IMR-90 (cell line): Measurements from ENCODE around the gene TMOD2. TPM values are rescaled to one million over a fixed set of nuclear protein-coding genes. Genes with fewer than 3 reads are reported as not detected.

Source experiments
- ATAC-seq: fragments of 200-7000 bp; cut with Tn5 transposase; 2 replicates; pipeline ENCODE4 v1.9.1; 2020; ENCODE audit warnings: low read depth, mild to moderate bottlenecking, moderate library complexity
- BruUV-seq: library from RNA; stranded (reverse); fragments of 400-500 nt; replicated peaks from 2 replicates; lab custom pipeline; 2021; lab: Mats Ljungman, UMichigan
- CTCF ChIA-PET: fragments of 300-600 bp; formaldehyde crosslinking; extraction: SDS; loops from one replicate; lab custom pipeline; 2021; ENCODE audit warnings: antibody characterized with exemption; lab: Yijun Ruan, JAX
- POLR2A ChIA-PET: fragments of 300-600 bp; sonication (Branson Sonifier 250); formaldehyde crosslinking; loops from one replicate; lab custom pipeline; 2022; ENCODE audit warnings: antibody characterized with exemption; ENCODE audit not compliant: unreplicated experiment; lab: Charles Lee
- DNase-seq: peaks from one replicate; pipeline ENCODE4 v3.0.0; 2013
- H2AFZ ChIP-seq: replicated peaks from 2 replicates; pipeline ENCODE3; 2013; ENCODE audit warnings: low read length, mild to moderate bottlenecking; ENCODE audit not compliant: poor library complexity
- H2AK5ac ChIP-seq: 2 replicates; pipeline ENCODE4 v1.6.1; 2013; ENCODE audit warnings: low read depth, low read length, inconsistent platforms
- H2AK9ac ChIP-seq: replicated peaks from 2 replicates; pipeline ENCODE3; 2013; ENCODE audit warnings: mild to moderate bottlenecking, low read depth, low read length, moderate library complexity; ENCODE audit not compliant: poor library complexity
- H2BK120ac ChIP-seq: 2 replicates; pipeline ENCODE4 v1.6.1; 2013; ENCODE audit warnings: low read depth, low read length, inconsistent platforms
- H2BK15ac ChIP-seq: 3 replicates; pipeline ENCODE4 v1.6.1; 2013; ENCODE audit warnings: low read depth, low read length, inconsistent platforms
- H2BK20ac ChIP-seq: 2 replicates; pipeline ENCODE4 v1.6.1; 2013; ENCODE audit warnings: low read depth, mild to moderate bottlenecking, inconsistent platforms, low read length, moderate library complexity
- H2BK5ac ChIP-seq: 2 replicates; pipeline ENCODE4 v1.6.1; 2013; ENCODE audit warnings: mild to moderate bottlenecking, low read depth, low read length, inconsistent platforms; ENCODE audit not compliant: poor library complexity, severe bottlenecking
- H3K14ac ChIP-seq: replicated peaks from 2 replicates; pipeline ENCODE4 v1.6.1; 2013; ENCODE audit warnings: low read depth, low read length, inconsistent platforms
- H3K18ac ChIP-seq: 2 replicates; pipeline ENCODE4 v1.6.1; 2013; ENCODE audit warnings: low read depth, low read length, control low read depth
- H3K23ac ChIP-seq: 2 replicates; pipeline ENCODE4 v1.6.1; 2013; ENCODE audit warnings: low read depth, low read length, inconsistent platforms
- H3K27ac ChIP-seq: 2 replicates; pipeline ENCODE4 v1.5.1; 2013; ENCODE audit warnings: mild to moderate bottlenecking, control low read depth, low read length; ENCODE audit not compliant: insufficient read depth
- H3K27me3 ChIP-seq: 2 replicates; pipeline ENCODE4 v1.6.1; 2013; ENCODE audit warnings: low read length; ENCODE audit not compliant: control insufficient read depth, insufficient read depth
- H3K36me3 ChIP-seq: 2 replicates; pipeline ENCODE4 v1.6.1; 2013; ENCODE audit warnings: low read length, mixed read lengths; ENCODE audit not compliant: control insufficient read depth, insufficient read depth
- H3K4ac ChIP-seq: 2 replicates; pipeline ENCODE4 v1.6.1; 2013; ENCODE audit warnings: low read depth, low read length, inconsistent platforms
- H3K4me1 ChIP-seq: 2 replicates; pipeline ENCODE4 v1.6.1; 2013; ENCODE audit warnings: low read length, mixed read lengths; ENCODE audit not compliant: control insufficient read depth, insufficient read depth
- H3K4me2 ChIP-seq: 2 replicates; pipeline ENCODE4 v1.6.1; 2013; ENCODE audit warnings: low read depth, mild to moderate bottlenecking, control low read depth, low read length, moderate library complexity
- H3K4me3 ChIP-seq: 2 replicates; pipeline ENCODE4 v1.5.1; 2013; ENCODE audit warnings: low read depth, mild to moderate bottlenecking, control low read depth, low read length, moderate library complexity; ENCODE audit not compliant: insufficient read depth
- H3K56ac ChIP-seq: 2 replicates; pipeline ENCODE4 v1.6.1; 2013; ENCODE audit warnings: low read length, inconsistent platforms; ENCODE audit not compliant: insufficient read depth; ENCODE audit errors: extremely low read depth
- H3K79me1 ChIP-seq, 2 experiments: 2 replicates each; pipeline ENCODE4 v1.6.1; 2013; ENCODE audit warnings: low read length in 2 of 2, inconsistent platforms in 1 of 2, low read depth in 1 of 2
- H3K9ac ChIP-seq: 2 replicates; pipeline ENCODE4 v1.6.1; 2013; ENCODE audit warnings: low read depth, low read length, control low read depth
- H3K9me1 ChIP-seq: 2 replicates; pipeline ENCODE4 v1.6.1; 2013; ENCODE audit warnings: low read length, inconsistent platforms; ENCODE audit not compliant: insufficient read depth
- H3K9me3 ChIP-seq: 2 replicates; pipeline ENCODE4 v1.6.1; 2013; ENCODE audit warnings: low read length; ENCODE audit not compliant: control insufficient read depth, insufficient read depth
- H4K20me1 ChIP-seq: 2 replicates; pipeline ENCODE4 v1.6.1; 2013; ENCODE audit warnings: low read length, inconsistent platforms; ENCODE audit not compliant: insufficient read depth
- H4K5ac ChIP-seq: 2 replicates; pipeline ENCODE4 v1.6.1; 2013; ENCODE audit warnings: mild to moderate bottlenecking, low read depth, low read length, control low read depth
- H4K8ac ChIP-seq, 2 experiments: 2 replicates each; pipeline ENCODE4 v1.6.1; 2013; ENCODE audit warnings: low read depth in 2 of 2, low read length in 2 of 2, control low read depth in 1 of 2, inconsistent platforms in 1 of 2
- H4K91ac ChIP-seq: 2 replicates; pipeline ENCODE4 v1.6.1; 2013; ENCODE audit warnings: low read depth, low read length, inconsistent platforms; ENCODE audit not compliant: insufficient read depth
- FOS ChIP-seq: fragments of 150-350 bp; IDR thresholded peaks from 2 replicates; pipeline ENCODE4 v1.6.1; 2016; ENCODE audit warnings: low read depth, low read length
- MXI1 ChIP-seq: IDR thresholded peaks from 2 replicates; pipeline ENCODE4 v1.6.1; 2012; ENCODE audit warnings: low read depth, mild to moderate bottlenecking, low read length, moderate library complexity, borderline replicate concordance
- RFX5 ChIP-seq: IDR thresholded peaks from 2 replicates; pipeline ENCODE4 v1.8.0; 2012; ENCODE audit warnings: low read depth, mild to moderate bottlenecking, low read length, moderate library complexity
- SMC3 ChIP-seq: fragments of 150-350 bp; IDR thresholded peaks from 2 replicates; pipeline ENCODE4 v1.6.1; 2016; ENCODE audit warnings: low read depth, mild to moderate bottlenecking, antibody characterized with exemption, low read length, moderate library complexity
- WGBS, 2 experiments: methylation state at CpG; one replicate each; pipeline versions ENCODE4 v1.1.5 to v1.1.7; 2013; ENCODE audit warnings: missing lambda C conversion rate in 2 of 2; ENCODE audit not compliant: insufficient read length in 1 of 2; ENCODE audit errors: extremely low coverage in 2 of 2; 5-methylcytosine and 5-hydroxymethylcytosine counted together
- dilution Hi-C: fragments of 300-500 bp; cut with HindIII; formaldehyde crosslinking; loops from one replicate; pipeline ENCODE4 v1.14.3; 2018; ENCODE audit warnings: low sequenced_read_pairs; ENCODE audit not compliant: unreplicated experiment
- in situ Hi-C: fragments of 300-500 bp; cut with MboI; formaldehyde crosslinking; loops from 3 replicates; pipeline ENCODE4 v1.14.3; 2019; ENCODE audit warnings: low sequenced_read_pairs, inconsistent platforms, mixed read lengths
- intact Hi-C: fragments of 100-400 bp; cut with micrococcal nuclease; formaldehyde crosslinking; loops from 2 replicates; pipeline ENCODE4 v1.10.0; 2022
- polyA plus RNA-seq, 3 experiments: library from polyadenylated mRNA; depleted of rRNA; stranded (reverse); fragments of >200 nt; gene quantifications; 2 replicates each; pipeline ENCODE4 v1.2.3, GENCODE V29; 2012; ENCODE audit warnings: low replicate concordance in 1 of 3
- total RNA-seq: library from RNA; depleted of rRNA; stranded (reverse); fragments of >200 nt; gene quantifications from 2 replicates; pipeline ENCODE4 v1.2.3, GENCODE V29; 2012

TMOD2 gene
- total and polyA plus RNA-seq, 2 of the 4 experiments (the other 2 are of a cell fraction): 2.8 to 5.4 TPM

DNA sequence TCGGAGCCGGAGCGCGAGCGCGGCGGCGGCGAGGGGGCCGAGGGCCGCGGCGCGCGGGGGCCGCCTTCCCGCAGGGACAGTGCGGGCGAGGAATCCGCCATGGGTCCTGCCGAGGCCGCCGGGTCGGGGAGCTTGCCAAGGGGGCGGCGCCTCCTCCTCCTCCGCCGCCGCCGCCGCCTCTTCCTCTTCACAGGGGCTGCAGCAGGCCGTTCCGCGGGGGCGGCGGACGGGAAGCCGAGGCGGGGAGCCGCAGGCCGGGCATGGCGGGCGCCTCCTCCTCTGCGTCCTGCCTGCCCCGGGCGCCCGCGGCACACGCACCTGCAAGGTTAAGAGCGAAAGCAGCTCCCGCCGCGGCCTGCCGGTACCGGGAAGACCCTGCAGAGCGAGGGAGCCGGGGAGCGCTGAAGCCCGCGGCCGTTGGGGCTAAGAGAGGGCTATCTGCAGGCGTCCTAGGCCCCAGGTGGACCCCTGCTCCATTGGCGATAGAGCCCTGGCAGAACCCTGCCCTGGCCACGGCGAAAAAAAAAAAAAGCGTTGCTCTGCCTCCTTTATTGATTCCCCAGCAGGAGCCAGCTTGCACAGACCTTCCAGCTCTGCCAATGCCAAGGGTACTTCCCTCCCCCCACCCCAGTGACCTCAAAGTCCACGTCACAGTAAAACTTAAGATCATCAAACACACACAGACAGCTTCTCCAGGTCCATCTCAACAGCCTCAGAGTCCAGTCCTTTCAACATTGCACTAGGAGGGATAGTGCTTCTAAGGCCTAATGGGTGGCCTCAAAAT lies 13.7 kb upstream of the TMOD2 start, which contains the start of gene LYSMD2:
Gene LYSMD2 (minus strand): TSS at position 134 of the 784 bp plus-strand sequence. CDS start 33 bp downstream, at position 101.
- POLR2A ChIA-PET: interaction anchor here (0.6 to 1.1 kb wide), 2 partner anchors 20 to 106 kb away, joined by 3 to 4 read pairs; no protein-coding TSS in a partner anchor
- Histone ChIP-seq H3K18ac (no peak within 1 kb of the TSS; the same call in none of the 2 replicates), H2BK5ac (peak within 1 kb of the TSS; percentile 47), H2AK9ac (peak within 1 kb of the TSS; percentile 71), H3K36me3 (no peaks in the 10 kb centered on the region), H4K8ac (peak within 1 kb of the TSS; percentile 75 to 80), H3K23ac (peak within 1 kb of the TSS; percentile 79), H4K20me1 (no peaks in the 10 kb centered on the region), H2AFZ (peak within 1 kb of the TSS; percentile 98), H3K27me3 (no peaks in the 10 kb centered on the region), H3K27ac (peak within 1 kb of the TSS; percentile 18; the same call in 1 of the 2 replicates), H3K9me3 (no peaks in the 10 kb centered on the region), H3K4me1 (peaks cover 6% of the 10 kb centered on the region; the same call in 1 of the 2 replicates), H2BK120ac (0 out of 2 replicates have a peak within 1 kb of the TSS, but pooled peaks have one; percentile 3), H3K4me3 (peak within 1 kb of the TSS; percentile 98), H3K4ac (peak within 1 kb of the TSS; percentile 68), H2AK5ac (no peak within 1 kb of the TSS), H3K56ac (no peak within 1 kb of the TSS), H3K9me1 (no peaks in the 10 kb centered on the region; the same call in 1 of the 2 replicates), H3K4me2 (peak within 1 kb of the TSS; percentile 96), H4K5ac (peak within 1 kb of the TSS; percentile 22), H2BK20ac (no peak within 1 kb of the TSS), H3K79me1 (peaks cover 8 to 31% of the 10 kb centered on the region in 2 experiments), H4K91ac (peak within 1 kb of the TSS; percentile 23; the same call in 1 of the 2 replicates), H2BK15ac (no peak within 1 kb of the TSS), H3K14ac (peak within 1 kb of the TSS; percentile 61), H3K9ac (peak within 1 kb of the TSS; percentile 61)
- in situ Hi-C loops (no loop called here), intact Hi-C loops (loop anchor here (2.0 kb wide), 1 partner anchor 21 kb away; no protein-coding TSS in a partner anchor), dilution Hi-C loops (no loop called here)
- ATAC-seq (peak; percentile 90), DNase-seq (peak; percentile 36)
- CTCF ChIA-PET: interaction anchor here (0.7 to 2.2 kb wide), 4 partner anchors 16 to 146 kb away, joined by 3 to 16 read pairs (median 3); no protein-coding TSS in a partner anchor
- 1% methylated on average over 13 of the region's 67 CpGs; no CpG with 5 or more reads in 1 of the 2 experiments for WGBS, 2 experiments
- TF ChIP-seq MXI1 (no peak), RFX5 (no peak), SMC3 (no peak), FOS (no peak)
- no TSS peak for BruUV-seq
